Measurements from ENCODE around the gene CDSN.
A peak's percentile ranks its signal among the peaks of the same experiment; 100 is the strongest.

The CDSN gene

DNA sequence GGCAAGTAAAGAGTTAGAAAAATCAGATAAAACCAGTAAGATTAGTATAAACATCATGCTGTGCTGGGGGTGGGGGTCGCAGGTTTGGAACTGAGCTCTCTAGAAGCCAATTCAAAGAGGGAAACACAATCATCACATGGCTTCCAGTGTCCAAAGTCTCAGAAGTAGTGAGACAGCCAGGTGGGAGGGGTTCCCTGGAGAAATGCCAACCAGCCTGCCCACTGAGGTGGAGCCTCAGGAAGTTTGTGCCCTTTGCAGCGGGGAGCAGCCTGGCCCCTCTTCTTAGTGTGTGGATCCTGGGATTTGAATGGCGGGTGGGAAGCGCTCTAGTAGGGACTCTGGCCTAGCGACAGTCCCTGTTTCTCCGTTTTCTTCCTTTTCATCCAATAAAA lies 29.3 kb downstream of the CDSN start (continued):
- TF ChIP-seq, protein P1, sequence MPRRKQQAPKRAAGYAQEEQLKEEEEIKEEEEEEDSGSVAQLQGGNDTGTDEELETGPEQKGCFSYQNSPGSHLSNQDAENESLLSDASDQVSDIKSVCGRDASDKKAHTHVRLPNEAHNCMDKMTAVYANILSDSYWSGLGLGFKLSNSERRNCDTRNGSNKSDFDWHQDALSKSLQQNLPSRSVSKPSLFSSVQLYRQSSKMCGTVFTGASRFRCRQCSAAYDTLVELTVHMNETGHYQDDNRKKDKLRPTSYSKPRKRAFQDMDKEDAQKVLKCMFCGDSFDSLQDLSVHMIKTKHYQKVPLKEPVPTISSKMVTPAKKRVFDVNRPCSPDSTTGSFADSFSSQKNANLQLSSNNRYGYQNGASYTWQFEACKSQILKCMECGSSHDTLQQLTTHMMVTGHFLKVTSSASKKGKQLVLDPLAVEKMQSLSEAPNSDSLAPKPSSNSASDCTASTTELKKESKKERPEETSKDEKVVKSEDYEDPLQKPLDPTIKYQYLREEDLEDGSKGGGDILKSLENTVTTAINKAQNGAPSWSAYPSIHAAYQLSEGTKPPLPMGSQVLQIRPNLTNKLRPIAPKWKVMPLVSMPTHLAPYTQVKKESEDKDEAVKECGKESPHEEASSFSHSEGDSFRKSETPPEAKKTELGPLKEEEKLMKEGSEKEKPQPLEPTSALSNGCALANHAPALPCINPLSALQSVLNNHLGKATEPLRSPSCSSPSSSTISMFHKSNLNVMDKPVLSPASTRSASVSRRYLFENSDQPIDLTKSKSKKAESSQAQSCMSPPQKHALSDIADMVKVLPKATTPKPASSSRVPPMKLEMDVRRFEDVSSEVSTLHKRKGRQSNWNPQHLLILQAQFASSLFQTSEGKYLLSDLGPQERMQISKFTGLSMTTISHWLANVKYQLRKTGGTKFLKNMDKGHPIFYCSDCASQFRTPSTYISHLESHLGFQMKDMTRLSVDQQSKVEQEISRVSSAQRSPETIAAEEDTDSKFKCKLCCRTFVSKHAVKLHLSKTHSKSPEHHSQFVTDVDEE (CRISPR knock-in tag; IDR thresholded peaks at IDR 0.05), result no peak
- TF ChIP-seq ISL1 (CRISPR knock-in tag; IDR thresholded peaks at IDR 0.05) (no peak), ARNTL (CRISPR knock-in tag; IDR thresholded peaks at IDR 0.05; ENCODE audit: borderline replicate concordance, low read depth) (no peak)

DNA sequence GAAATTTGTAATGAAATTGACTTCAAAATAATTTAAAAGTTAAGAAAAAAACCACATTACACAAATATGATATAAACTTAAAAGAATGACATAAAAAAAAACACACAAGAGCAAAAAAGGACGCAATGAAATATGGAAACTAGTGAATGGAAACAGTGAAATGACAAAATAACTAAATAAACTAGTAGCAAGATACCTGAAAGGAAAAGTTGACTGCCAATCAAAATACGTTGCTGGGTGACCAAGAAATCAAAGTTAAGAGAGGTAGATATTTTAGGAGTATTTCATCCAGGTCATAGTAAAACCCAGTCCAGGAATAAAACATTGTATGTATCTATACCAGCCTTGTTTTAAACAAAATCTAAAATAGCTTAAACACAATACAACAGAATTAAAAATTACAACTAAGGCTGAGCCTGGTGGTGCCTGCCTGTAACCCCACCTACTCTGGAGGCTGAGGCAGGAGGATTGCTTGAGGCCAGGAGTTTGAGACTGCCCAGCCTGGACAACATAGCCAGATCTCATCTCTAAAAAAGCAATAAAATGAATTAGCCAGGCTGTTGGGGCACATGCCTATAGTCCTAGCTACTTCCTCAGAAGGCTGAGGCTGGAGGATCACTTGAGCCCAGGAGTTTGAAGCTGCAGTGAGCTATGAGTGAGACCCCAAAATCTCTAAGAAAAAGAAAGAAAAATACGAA lies 29.8 kb downstream of the CDSN start:
- TF ChIP-seq, protein P2, sequence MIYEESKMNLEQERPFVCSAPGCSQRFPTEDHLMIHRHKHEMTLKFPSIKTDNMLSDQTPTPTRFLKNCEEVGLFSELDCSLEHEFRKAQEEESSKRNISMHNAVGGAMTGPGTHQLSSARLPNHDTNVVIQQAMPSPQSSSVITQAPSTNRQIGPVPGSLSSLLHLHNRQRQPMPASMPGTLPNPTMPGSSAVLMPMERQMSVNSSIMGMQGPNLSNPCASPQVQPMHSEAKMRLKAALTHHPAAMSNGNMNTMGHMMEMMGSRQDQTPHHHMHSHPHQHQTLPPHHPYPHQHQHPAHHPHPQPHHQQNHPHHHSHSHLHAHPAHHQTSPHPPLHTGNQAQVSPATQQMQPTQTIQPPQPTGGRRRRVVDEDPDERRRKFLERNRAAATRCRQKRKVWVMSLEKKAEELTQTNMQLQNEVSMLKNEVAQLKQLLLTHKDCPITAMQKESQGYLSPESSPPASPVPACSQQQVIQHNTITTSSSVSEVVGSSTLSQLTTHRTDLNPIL (CRISPR knock-in tag; IDR thresholded peaks at IDR 0.05; ENCODE audit: low read depth), result no peak
- no peak for TF ChIP-seq GLIS3 (CRISPR knock-in tag; IDR thresholded peaks at IDR 0.05)
- no peak for TF ChIP-seq TCF4 (CRISPR knock-in tag; IDR thresholded peaks at IDR 0.05; ENCODE audit: borderline replicate concordance)
- TF ChIP-seq ESRRG (CRISPR knock-in tag; IDR thresholded peaks at IDR 0.05), result no peak
- TF ChIP-seq, protein P3, sequence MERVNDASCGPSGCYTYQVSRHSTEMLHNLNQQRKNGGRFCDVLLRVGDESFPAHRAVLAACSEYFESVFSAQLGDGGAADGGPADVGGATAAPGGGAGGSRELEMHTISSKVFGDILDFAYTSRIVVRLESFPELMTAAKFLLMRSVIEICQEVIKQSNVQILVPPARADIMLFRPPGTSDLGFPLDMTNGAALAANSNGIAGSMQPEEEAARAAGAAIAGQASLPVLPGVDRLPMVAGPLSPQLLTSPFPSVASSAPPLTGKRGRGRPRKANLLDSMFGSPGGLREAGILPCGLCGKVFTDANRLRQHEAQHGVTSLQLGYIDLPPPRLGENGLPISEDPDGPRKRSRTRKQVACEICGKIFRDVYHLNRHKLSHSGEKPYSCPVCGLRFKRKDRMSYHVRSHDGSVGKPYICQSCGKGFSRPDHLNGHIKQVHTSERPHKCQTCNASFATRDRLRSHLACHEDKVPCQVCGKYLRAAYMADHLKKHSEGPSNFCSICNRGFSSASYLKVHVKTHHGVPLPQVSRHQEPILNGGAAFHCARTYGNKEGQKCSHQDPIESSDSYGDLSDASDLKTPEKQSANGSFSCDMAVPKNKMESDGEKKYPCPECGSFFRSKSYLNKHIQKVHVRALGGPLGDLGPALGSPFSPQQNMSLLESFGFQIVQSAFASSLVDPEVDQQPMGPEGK (CRISPR knock-in tag; IDR thresholded peaks at IDR 0.05; ENCODE audit: borderline replicate concordance), result no peak
- TF ChIP-seq, protein P4, sequence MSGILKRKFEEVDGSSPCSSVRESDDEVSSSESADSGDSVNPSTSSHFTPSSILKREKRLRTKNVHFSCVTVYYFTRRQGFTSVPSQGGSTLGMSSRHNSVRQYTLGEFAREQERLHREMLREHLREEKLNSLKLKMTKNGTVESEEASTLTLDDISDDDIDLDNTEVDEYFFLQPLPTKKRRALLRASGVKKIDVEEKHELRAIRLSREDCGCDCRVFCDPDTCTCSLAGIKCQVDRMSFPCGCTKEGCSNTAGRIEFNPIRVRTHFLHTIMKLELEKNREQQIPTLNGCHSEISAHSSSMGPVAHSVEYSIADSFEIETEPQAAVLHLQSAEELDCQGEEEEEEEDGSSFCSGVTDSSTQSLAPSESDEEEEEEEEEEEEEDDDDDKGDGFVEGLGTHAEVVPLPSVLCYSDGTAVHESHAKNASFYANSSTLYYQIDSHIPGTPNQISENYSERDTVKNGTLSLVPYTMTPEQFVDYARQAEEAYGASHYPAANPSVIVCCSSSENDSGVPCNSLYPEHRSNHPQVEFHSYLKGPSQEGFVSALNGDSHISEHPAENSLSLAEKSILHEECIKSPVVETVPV (CRISPR knock-in tag; IDR thresholded peaks at IDR 0.05), result no peak
- no peak for TF ChIP-seq ZC3H10 (CRISPR knock-in tag; IDR thresholded peaks at IDR 0.05)
- TF ChIP-seq CSDC2 (CRISPR knock-in tag; IDR thresholded peaks at IDR 0.05), result no peak
- no peak for TF ChIP-seq BACH2 (CRISPR knock-in tag; IDR thresholded peaks at IDR 0.05; ENCODE audit: borderline replicate concordance)
- no peak for ATAC-seq

DNA sequence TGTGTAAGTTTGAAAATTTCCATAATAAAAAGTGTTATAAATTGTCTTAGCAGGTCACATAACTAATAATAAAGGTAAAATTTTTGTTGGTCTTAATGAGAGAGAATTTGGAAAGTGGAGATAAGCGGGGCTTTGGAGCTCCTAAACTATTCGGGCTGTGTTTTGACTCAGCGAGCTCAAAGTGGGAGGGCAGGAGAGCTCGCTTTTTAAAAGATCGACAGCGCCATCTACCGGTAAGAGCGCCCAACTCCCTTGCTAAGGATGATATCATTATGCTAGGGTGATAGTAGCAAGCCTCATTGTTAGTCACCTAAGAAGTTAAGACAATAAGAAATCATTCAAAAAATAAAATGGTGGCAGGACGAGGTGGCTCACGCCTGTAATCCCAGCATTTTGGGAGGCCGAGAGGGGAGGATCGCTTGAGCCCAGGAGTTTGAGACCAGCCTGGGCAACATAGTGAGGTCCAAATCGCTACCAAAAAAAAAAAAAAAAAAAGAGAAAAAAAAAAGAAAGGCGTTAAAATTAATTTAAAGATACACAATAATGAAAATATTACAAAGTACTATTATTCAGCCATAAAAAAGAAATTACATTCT lies 32.7 kb downstream of the CDSN start:
- TF ChIP-seq ZNF8 (CRISPR knock-in tag; IDR thresholded peaks at IDR 0.05) (no peak), ARNTL (CRISPR knock-in tag; IDR thresholded peaks at IDR 0.05; ENCODE audit: borderline replicate concordance, low read depth) (no peak), TCF4 (CRISPR knock-in tag; IDR thresholded peaks at IDR 0.05; ENCODE audit: borderline replicate concordance) (no peak), ESRRG (CRISPR knock-in tag; IDR thresholded peaks at IDR 0.05) (no peak)
- TF ChIP-seq, protein P2 (CRISPR knock-in tag; IDR thresholded peaks at IDR 0.05; ENCODE audit: low read depth), result no peak
- TF ChIP-seq, protein P3 (CRISPR knock-in tag; IDR thresholded peaks at IDR 0.05; ENCODE audit: borderline replicate concordance), result no peak
- peak; percentile 95 for ATAC-seq

DNA sequence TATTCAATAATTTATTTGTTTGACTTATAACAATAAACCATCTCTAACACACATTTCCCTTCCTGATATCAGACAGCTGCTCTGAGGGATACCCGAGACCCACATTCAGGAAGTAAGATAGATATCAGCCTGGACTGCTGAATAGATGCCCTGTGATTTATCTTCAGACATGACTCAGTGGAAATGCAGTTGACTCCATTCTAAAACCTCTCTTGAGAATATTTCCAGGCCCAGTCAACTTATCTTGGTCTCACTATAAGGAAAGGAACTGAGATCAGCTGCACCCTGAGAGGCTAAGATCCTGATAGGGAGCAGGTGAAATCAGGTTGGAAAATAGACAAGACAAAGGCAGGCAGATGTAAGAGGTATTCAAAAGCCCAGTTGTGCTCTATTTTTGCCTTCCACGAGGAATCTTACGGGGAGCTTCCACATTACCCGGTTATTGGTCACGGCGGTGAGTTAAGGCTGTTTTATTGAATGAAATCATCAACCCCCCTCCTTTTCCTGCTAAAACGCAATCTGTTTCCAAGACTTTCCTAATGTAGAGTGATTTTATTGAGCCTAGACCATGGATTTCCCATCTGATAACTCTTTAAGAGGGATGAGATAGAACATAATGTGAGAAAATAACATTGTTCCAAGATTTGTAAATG lies 33.3 kb downstream of the CDSN start:
- ATAC-seq, result peak; percentile 77
- TF ChIP-seq ZC3H10 (CRISPR knock-in tag; IDR thresholded peaks at IDR 0.05) (no peak), ZFP30 (CRISPR knock-in tag; IDR thresholded peaks at IDR 0.05) (no peak), ARNTL (CRISPR knock-in tag; IDR thresholded peaks at IDR 0.05; ENCODE audit: borderline replicate concordance, low read depth) (no peak), OSR1 (CRISPR knock-in tag; IDR thresholded peaks at IDR 0.05) (no peak), BACH2 (CRISPR knock-in tag; IDR thresholded peaks at IDR 0.05; ENCODE audit: borderline replicate concordance) (no peak), RARB (CRISPR knock-in tag; IDR thresholded peaks at IDR 0.05) (no peak), ZFP3 (CRISPR knock-in tag; IDR thresholded peaks at IDR 0.05) (no peak), CSDC2 (CRISPR knock-in tag; IDR thresholded peaks at IDR 0.05) (no peak), ESRRG (CRISPR knock-in tag; IDR thresholded peaks at IDR 0.05) (no peak), GLIS3 (CRISPR knock-in tag; IDR thresholded peaks at IDR 0.05) (no peak), SNAI2 (CRISPR knock-in tag; IDR thresholded peaks at IDR 0.05) (no peak)
- TF ChIP-seq, protein P2 (CRISPR knock-in tag; IDR thresholded peaks at IDR 0.05; ENCODE audit: low read depth), result no peak
- TF ChIP-seq, protein P3 (CRISPR knock-in tag; IDR thresholded peaks at IDR 0.05; ENCODE audit: borderline replicate concordance), result no peak
